ENCODE results near the gene LRRC30.
A peak's percentile ranks its signal among the peaks of the same experiment; 100 is the strongest.

GRCh38 chr18:7272311-7273049 lies 41.6 kb downstream of the LRRC30 start:
- TF ChIP-seq CTCF (IDR thresholded peaks at IDR 0.05; ENCODE audit: low read length) (peak; percentile 44), EZH2phosphoT487 (IDR thresholded peaks at IDR 0.05; ENCODE audit: low read length) (no peak)
